GM12878 (cell line): ENCODE data around the gene MTNR1A. TPM values are rescaled to one million over a fixed set of nuclear protein-coding genes. Genes with fewer than 3 reads are reported as not detected.

Experiments used
- ATAC-seq: fragments of 200-7000 bp; cut with Tn5 transposase; 3 replicates; pipeline ENCODE4 v1.9.1; 2020; ENCODE audit warnings: mild to moderate bottlenecking, moderate library complexity
- BruUV-seq: library from RNA; stranded (reverse); fragments of 400-500 nt; replicated peaks from 2 replicates; lab custom pipeline; 2021; lab: Mats Ljungman, UMichigan
- CTCF ChIA-PET: fragments of 300-600 bp; sonication (Branson Sonifier 250); formaldehyde crosslinking; extraction: SDS; loops from one replicate; lab custom pipeline; 2021; ENCODE audit warnings: inconsistent platforms; lab: Yijun Ruan, JAX
- POLR2A ChIA-PET: fragments of 350-600 bp; formaldehyde crosslinking; extraction: SDS; loops from one replicate; lab custom pipeline; 2021; ENCODE audit warnings: inconsistent platforms; lab: Charles Lee
- RAD21 ChIA-PET: fragments of 300-600 bp; sonication (Branson Sonifier 250); formaldehyde crosslinking; loops from one replicate; lab custom pipeline; 2023; ENCODE audit warnings: antibody characterized with exemption; ENCODE audit not compliant: unreplicated experiment; lab: Charles Lee
- SMC1A ChIA-PET: fragments of 300-600 bp; sonication (Branson Sonifier 250); formaldehyde crosslinking; loops from one replicate; lab custom pipeline; 2023; ENCODE audit not compliant: unreplicated experiment, uncharacterized antibody; lab: Charles Lee
- DNase-seq: peaks from one replicate; pipeline ENCODE4 v3.0.0-alpha.2; 2011; ENCODE audit warnings: low read depth, low spot score
- FAIRE-seq: peaks from 3 replicates; lab custom pipeline; 2011; peaks lifted over from hg19 to GRCh38; lab: Jason Lieb, UNC
- H2AFZ ChIP-seq: 2 replicates; pipeline ENCODE4 v1.6.0; 2011; ENCODE audit warnings: low read depth, low read length, control low read depth; ENCODE audit not compliant: control insufficient read depth
- H3K27ac ChIP-seq: 2 replicates; pipeline ENCODE4 v1.5.1; 2011; ENCODE audit warnings: control low read depth; ENCODE audit not compliant: control insufficient read depth, insufficient read depth
- H3K27me3 ChIP-seq, 2 experiments: replicated peaks in 1 of 2; 2 replicates each; pipeline versions ENCODE4 v1.6.0 to v1.6.1; 2011; ENCODE audit warnings: low read length in 1 of 2; ENCODE audit not compliant: control insufficient read depth in 2 of 2, insufficient read depth in 2 of 2
- H3K36me3 ChIP-seq, 2 experiments: 2 replicates each; pipeline ENCODE4 v1.5.1; 2011; ENCODE audit warnings: low read length in 1 of 2; ENCODE audit not compliant: control insufficient read depth in 2 of 2, insufficient read depth in 2 of 2
- H3K4me1 ChIP-seq: 2 replicates; pipeline ENCODE4 v1.6.1; 2011; ENCODE audit warnings: mild to moderate bottlenecking, low read length, moderate library complexity, mixed read lengths; ENCODE audit not compliant: control insufficient read depth, insufficient read depth
- H3K4me2 ChIP-seq: 2 replicates; pipeline ENCODE4 v1.6.0; 2011; ENCODE audit warnings: control low read depth; ENCODE audit not compliant: control insufficient read depth, insufficient read depth
- H3K4me3 ChIP-seq: fragments of 200-600 bp; sonication (generic); 2 replicates; pipeline ENCODE4 v1.5.1; 2016
- H3K79me2 ChIP-seq: 2 replicates; pipeline ENCODE4 v1.6.0; 2011; ENCODE audit warnings: low read length; ENCODE audit not compliant: control insufficient read depth, insufficient read depth
- H3K9ac ChIP-seq: 2 replicates; pipeline ENCODE4 v1.8.0; 2011; ENCODE audit warnings: low read length, control low read depth, mixed read lengths; ENCODE audit not compliant: control insufficient read depth, insufficient read depth
- H3K9me3 ChIP-seq: replicated peaks from 3 replicates; pipeline ENCODE4 v1.5.1; 2011; ENCODE audit warnings: mild to moderate bottlenecking, low read length; ENCODE audit not compliant: control insufficient read depth, insufficient read depth
- H4K20me1 ChIP-seq: 2 replicates; pipeline ENCODE4 v1.6.0; 2011; ENCODE audit not compliant: control insufficient read depth, insufficient read depth
- BRCA1 ChIP-seq: IDR thresholded peaks from 2 replicates; pipeline ENCODE4 v1.6.1; 2011; ENCODE audit warnings: low read depth, low read length, improper control_type of control experiment
- HDAC2 ChIP-seq: fragments of 200-600 bp; sonication (generic); IDR thresholded peaks from 2 replicates; pipeline ENCODE4 v1.6.1; 2017
- IRF4 ChIP-seq: IDR thresholded peaks from 2 replicates; pipeline ENCODE4 v1.6.1; 2011; ENCODE audit warnings: low read depth, low read length
- JUNB ChIP-seq: IDR thresholded peaks from 2 replicates; pipeline ENCODE4 v1.6.1; 2016; ENCODE audit warnings: antibody characterized with exemption, mild to moderate bottlenecking
- SMAD5 ChIP-seq: IDR thresholded peaks from 2 replicates; pipeline ENCODE4 v1.6.1; 2016; ENCODE audit warnings: antibody characterized with exemption, low read depth
- STAT3 ChIP-seq: IDR thresholded peaks from 2 replicates; pipeline ENCODE4 v1.6.1; 2011; ENCODE audit warnings: low read depth, low read length, improper control_type of control experiment
- USF1 ChIP-seq: IDR thresholded peaks from 2 replicates; pipeline ENCODE4 v1.6.1; 2011; ENCODE audit warnings: borderline replicate concordance, low read depth, mild to moderate bottlenecking, moderate library complexity, mixed read lengths, low read length; ENCODE audit not compliant: insufficient read depth; ENCODE audit errors: extremely low read length
- WGBS: methylation state at CpG from one replicate; pipeline ENCODE4 v1.1.6; 2016; ENCODE audit warnings: low lambda C conversion rate; ENCODE audit not compliant: insufficient replicate concordance, insufficient coverage; ENCODE audit errors: missing lambda C conversion rate; 5-methylcytosine and 5-hydroxymethylcytosine counted together
- in situ Hi-C: fragments of 300-500 bp; cut with MboI; formaldehyde crosslinking; loops from 9 replicates; pipeline ENCODE4 v1.14.3; 2018; ENCODE audit warnings: mixed read lengths
- intact Hi-C: fragments of 100-400 bp; cut with micrococcal nuclease; formaldehyde crosslinking; loops from one replicate; pipeline ENCODE4 v1.14.2; 2022; ENCODE audit not compliant: unreplicated experiment
- polyA plus RNA-seq, 11 experiments: library from polyadenylated mRNA; depleted of rRNA in 4 of 11; unstranded in 6 of 11; stranded (reverse) in 5 of 11; fragments of >200 nt; fragmentation: Nextera tagmentation in 4 of 11; fragmentation: Illumina TruSeq in 1 of 11; extraction: Ambion mirVana in 4 of 11; extraction: Trizol in 1 of 11; gene quantifications; 1 replicate in 1 of 11; 2 replicates in 10 of 11; pipeline versions ENCODE4 v1.2.1 to v1.2.3, GENCODE V29; 2011 to 2016; ENCODE audit warnings: inconsistent platforms in 2 of 11, missing spikeins in 2 of 11, low read depth in 1 of 11
- total RNA-seq, 4 experiments: library from RNA; depleted of rRNA in 3 of 4; stranded (reverse); fragments of >200 nt in 3 of 4; fragmentation: Illumina TruSeq in 1 of 4; extraction: Trizol in 1 of 4; gene quantifications; 2 replicates each; pipeline versions ENCODE4 v1.2.1 to v1.2.3, GENCODE V29; 2013 to 2021
- TF ChIP-seq, protein P1 (sequence below): fragments of 450-650 bp; formaldehyde crosslinking; IDR thresholded peaks from 2 replicates; pipeline ENCODE4 v1.4.0; 2020; ENCODE audit warnings: mild to moderate bottlenecking, moderate library complexity
- TF ChIP-seq, protein P2 (sequence below): fragments of 450-650 bp; IDR thresholded peaks from 2 replicates; pipeline ENCODE4 v1.6.1; 2017; ENCODE audit warnings: borderline replicate concordance
- TF ChIP-seq, protein P3 (sequence below): fragments of 450-650 bp; IDR thresholded peaks from 2 replicates; pipeline ENCODE4 v1.6.1; 2014; ENCODE audit warnings: mild to moderate bottlenecking
- TF ChIP-seq, protein P4 (sequence below): IDR thresholded peaks from 2 replicates; pipeline ENCODE4 v1.6.1; 2012; ENCODE audit warnings: low read depth, low read length, improper control_type of control experiment

The MTNR1A gene
- total and polyA plus RNA-seq, 10 of the 15 experiments (the other 5 are each of a cell fraction or from before 2014, with no cell fraction given) = 0.14 TPM; not detected in 9

- no peak for TF ChIP-seq USF1
These were observed 3.5 kb downstream of the MTNR1A start (continued) for GRCh38 chr4:186551849-186552248.

GRCh38 chr4:186545436-186545835 lies 9.9 kb downstream of the MTNR1A start:
- no peak overlapping the region for H3K9ac ChIP-seq
- TF ChIP-seq, protein P1, sequence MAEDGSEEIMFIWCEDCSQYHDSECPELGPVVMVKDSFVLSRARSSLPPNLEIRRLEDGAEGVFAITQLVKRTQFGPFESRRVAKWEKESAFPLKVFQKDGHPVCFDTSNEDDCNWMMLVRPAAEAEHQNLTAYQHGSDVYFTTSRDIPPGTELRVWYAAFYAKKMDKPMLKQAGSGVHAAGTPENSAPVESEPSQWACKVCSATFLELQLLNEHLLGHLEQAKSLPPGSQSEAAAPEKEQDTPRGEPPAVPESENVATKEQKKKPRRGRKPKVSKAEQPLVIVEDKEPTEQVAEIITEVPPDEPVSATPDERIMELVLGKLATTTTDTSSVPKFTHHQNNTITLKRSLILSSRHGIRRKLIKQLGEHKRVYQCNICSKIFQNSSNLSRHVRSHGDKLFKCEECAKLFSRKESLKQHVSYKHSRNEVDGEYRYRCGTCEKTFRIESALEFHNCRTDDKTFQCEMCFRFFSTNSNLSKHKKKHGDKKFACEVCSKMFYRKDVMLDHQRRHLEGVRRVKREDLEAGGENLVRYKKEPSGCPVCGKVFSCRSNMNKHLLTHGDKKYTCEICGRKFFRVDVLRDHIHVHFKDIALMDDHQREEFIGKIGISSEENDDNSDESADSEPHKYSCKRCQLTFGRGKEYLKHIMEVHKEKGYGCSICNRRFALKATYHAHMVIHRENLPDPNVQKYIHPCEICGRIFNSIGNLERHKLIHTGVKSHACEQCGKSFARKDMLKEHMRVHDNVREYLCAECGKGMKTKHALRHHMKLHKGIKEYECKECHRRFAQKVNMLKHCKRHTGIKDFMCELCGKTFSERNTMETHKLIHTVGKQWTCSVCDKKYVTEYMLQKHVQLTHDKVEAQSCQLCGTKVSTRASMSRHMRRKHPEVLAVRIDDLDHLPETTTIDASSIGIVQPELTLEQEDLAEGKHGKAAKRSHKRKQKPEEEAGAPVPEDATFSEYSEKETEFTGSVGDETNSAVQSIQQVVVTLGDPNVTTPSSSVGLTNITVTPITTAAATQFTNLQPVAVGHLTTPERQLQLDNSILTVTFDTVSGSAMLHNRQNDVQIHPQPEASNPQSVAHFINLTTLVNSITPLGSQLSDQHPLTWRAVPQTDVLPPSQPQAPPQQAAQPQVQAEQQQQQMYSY = no peak
- TF ChIP-seq, protein P2, sequence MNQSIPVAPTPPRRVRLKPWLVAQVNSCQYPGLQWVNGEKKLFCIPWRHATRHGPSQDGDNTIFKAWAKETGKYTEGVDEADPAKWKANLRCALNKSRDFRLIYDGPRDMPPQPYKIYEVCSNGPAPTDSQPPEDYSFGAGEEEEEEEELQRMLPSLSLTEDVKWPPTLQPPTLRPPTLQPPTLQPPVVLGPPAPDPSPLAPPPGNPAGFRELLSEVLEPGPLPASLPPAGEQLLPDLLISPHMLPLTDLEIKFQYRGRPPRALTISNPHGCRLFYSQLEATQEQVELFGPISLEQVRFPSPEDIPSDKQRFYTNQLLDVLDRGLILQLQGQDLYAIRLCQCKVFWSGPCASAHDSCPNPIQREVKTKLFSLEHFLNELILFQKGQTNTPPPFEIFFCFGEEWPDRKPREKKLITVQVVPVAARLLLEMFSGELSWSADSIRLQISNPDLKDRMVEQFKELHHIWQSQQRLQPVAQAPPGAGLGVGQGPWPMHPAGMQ = no peak
- TF ChIP-seq STAT3 = no peak
- TF ChIP-seq JUNB = no peak
- no peak for TF ChIP-seq SMAD5
- TF ChIP-seq, protein P3, sequence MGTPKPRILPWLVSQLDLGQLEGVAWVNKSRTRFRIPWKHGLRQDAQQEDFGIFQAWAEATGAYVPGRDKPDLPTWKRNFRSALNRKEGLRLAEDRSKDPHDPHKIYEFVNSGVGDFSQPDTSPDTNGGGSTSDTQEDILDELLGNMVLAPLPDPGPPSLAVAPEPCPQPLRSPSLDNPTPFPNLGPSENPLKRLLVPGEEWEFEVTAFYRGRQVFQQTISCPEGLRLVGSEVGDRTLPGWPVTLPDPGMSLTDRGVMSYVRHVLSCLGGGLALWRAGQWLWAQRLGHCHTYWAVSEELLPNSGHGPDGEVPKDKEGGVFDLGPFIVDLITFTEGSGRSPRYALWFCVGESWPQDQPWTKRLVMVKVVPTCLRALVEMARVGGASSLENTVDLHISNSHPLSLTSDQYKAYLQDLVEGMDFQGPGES = no peak
- TF ChIP-seq BRCA1 = no peak
- TF ChIP-seq IRF4 = no peak
- TF ChIP-seq, protein P4, sequence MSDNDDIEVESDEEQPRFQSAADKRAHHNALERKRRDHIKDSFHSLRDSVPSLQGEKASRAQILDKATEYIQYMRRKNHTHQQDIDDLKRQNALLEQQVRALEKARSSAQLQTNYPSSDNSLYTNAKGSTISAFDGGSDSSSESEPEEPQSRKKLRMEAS = no peak
- TF ChIP-seq HDAC2 = no peak
- H3K79me2 ChIP-seq = no peaks in the 10 kb centered on the region
- H3K27me3 ChIP-seq = no peaks in the 10 kb centered on the region
- no TSS peak for BruUV-seq
- no peak for FAIRE-seq
- no peaks in the 10 kb centered on the region for H3K9me3 ChIP-seq
- no peaks in the 10 kb centered on the region for H3K4me1 ChIP-seq
- intact Hi-C loops (loop anchor here (5.0 kb wide), 1 partner anchor 377 kb away; no protein-coding TSS in a partner anchor), in situ Hi-C loops (no loop called here)
- POLR2A ChIA-PET = no interaction called here
- CTCF ChIA-PET = no interaction called here
- no peak overlapping the region for H3K4me3 ChIP-seq
- SMC1A ChIA-PET = no interaction called here
- no peak overlapping the region for H3K27ac ChIP-seq
- no peak for DNase-seq
- no peak for ATAC-seq
- H3K36me3 ChIP-seq = no peaks in the 10 kb centered on the region
- no peak overlapping the region for H2AFZ ChIP-seq
- WGBS = 11% methylated on average over 7 of the region's 7 CpGs
- RAD21 ChIA-PET = no interaction called here
- H3K4me2 ChIP-seq = no peak overlapping the region
- no peaks in the 10 kb centered on the region for H4K20me1 ChIP-seq
